ENCODE data around the gene FAAP100.
A peak's percentile ranks its signal among the peaks of the same experiment; 100 is the strongest.

Gene FAAP100

GRCh38 chr17:81577278-81578000 is 25.3 kb upstream of the FAAP100 start:
- in situ Hi-C loops (cut with MboI; ENCODE audit: low pct_unique_long_range_greater_than_20kb, low sequenced_read_pairs): no loop called here

GRCh38 chr17:81576621-81577277 is 24.6 kb upstream of the FAAP100 start:
- in situ Hi-C loops (cut with MboI; ENCODE audit: low pct_unique_long_range_greater_than_20kb, low sequenced_read_pairs): no loop called here
- DNase-seq: no peak

More at GRCh38 chr17:81577278-81578000, 25.3 kb upstream of the FAAP100 start:
- DNase-seq: peak; percentile 42

GRCh38 chr17:81575836-81576235 is 23.7 kb upstream of the FAAP100 start:
- DNase-seq: no peak
- in situ Hi-C loops (cut with MboI; ENCODE audit: low pct_unique_long_range_greater_than_20kb, low sequenced_read_pairs): no loop called here

- no peak for DNase-seq
- in situ Hi-C loops (cut with MboI; ENCODE audit: low pct_unique_long_range_greater_than_20kb, low sequenced_read_pairs): no loop called here
Measured at GRCh38 chr17:81574643-81574956, 22.4 kb upstream of the FAAP100 start.

GRCh38 chr17:81573794-81574642 is 21.9 kb upstream of the FAAP100 start:
- in situ Hi-C loops (cut with MboI; ENCODE audit: low pct_unique_long_range_greater_than_20kb, low sequenced_read_pairs): no loop called here
- DNase-seq: no peak

GRCh38 chr17:81572563-81573168 is 20.5 kb upstream of the FAAP100 start:
- no peak for DNase-seq
- in situ Hi-C loops (cut with MboI; ENCODE audit: low pct_unique_long_range_greater_than_20kb, low sequenced_read_pairs): no loop called here

GRCh38 chr17:81570964-81571363 is 18.8 kb upstream of the FAAP100 start:
- no peak for DNase-seq
- in situ Hi-C loops (cut with MboI; ENCODE audit: low pct_unique_long_range_greater_than_20kb, low sequenced_read_pairs): no loop called here

GRCh38 chr17:81569986-81570514 is 17.9 kb upstream of the FAAP100 start:
- DNase-seq: no peak
- in situ Hi-C loops (cut with MboI; ENCODE audit: low pct_unique_long_range_greater_than_20kb, low sequenced_read_pairs): no loop called here

GRCh38 chr17:81568416-81568815 is 16.3 kb upstream of the FAAP100 start:
- no peak for DNase-seq
- in situ Hi-C loops (cut with MboI; ENCODE audit: low pct_unique_long_range_greater_than_20kb, low sequenced_read_pairs): no loop called here

GRCh38 chr17:81567191-81567590 is 15.0 kb upstream of the FAAP100 start:
- in situ Hi-C loops (cut with MboI; ENCODE audit: low pct_unique_long_range_greater_than_20kb, low sequenced_read_pairs): no loop called here
- DNase-seq: no peak

GRCh38 chr17:81566461-81567126 is 14.4 kb upstream of the FAAP100 start:
- in situ Hi-C loops (cut with MboI; ENCODE audit: low pct_unique_long_range_greater_than_20kb, low sequenced_read_pairs): no loop called here
- peak; percentile 91 for DNase-seq

- in situ Hi-C loops (cut with MboI; ENCODE audit: low pct_unique_long_range_greater_than_20kb, low sequenced_read_pairs): no loop called here
- no peak for DNase-seq
Measured at GRCh38 chr17:81565231-81565630, 13.1 kb upstream of the FAAP100 start.

GRCh38 chr17:81564778-81565177 is 12.6 kb upstream of the FAAP100 start:
- no peak for DNase-seq
- in situ Hi-C loops (cut with MboI; ENCODE audit: low pct_unique_long_range_greater_than_20kb, low sequenced_read_pairs): no loop called here

GRCh38 chr17:81563861-81564586 is 11.9 kb upstream of the FAAP100 start:
- in situ Hi-C loops (cut with MboI; ENCODE audit: low pct_unique_long_range_greater_than_20kb, low sequenced_read_pairs): no loop called here

GRCh38 chr17:81561494-81561885 is 9.3 kb upstream of the FAAP100 start:
- in situ Hi-C loops (cut with MboI; ENCODE audit: low pct_unique_long_range_greater_than_20kb, low sequenced_read_pairs): no loop called here
- no peak for DNase-seq

More at GRCh38 chr17:81563861-81564586, 11.9 kb upstream of the FAAP100 start:
- no peak for DNase-seq

GRCh38 chr17:81558941-81559806 is 7.0 kb upstream of the FAAP100 start:
- in situ Hi-C loops (cut with MboI; ENCODE audit: low pct_unique_long_range_greater_than_20kb, low sequenced_read_pairs): no loop called here
- no peak for DNase-seq

GRCh38 chr17:81558115-81558468 is 5.9 kb upstream of the FAAP100 start:
- no peak for DNase-seq
- in situ Hi-C loops (cut with MboI; ENCODE audit: low pct_unique_long_range_greater_than_20kb, low sequenced_read_pairs): no loop called here
